HG03432 (cell line): ENCODE results near the gene DLEU7.

ENCODE experiments used
- ATAC-seq: cut with Tn5 transposase; IDR thresholded peaks from one replicate; pipeline ENCODE4 v1.9.1; 2021; ENCODE audit warnings: mild to moderate bottlenecking, moderate library complexity; ENCODE audit not compliant: unreplicated experiment

Gene DLEU7

GRCh38 chr13:50797091-50797490 is 46.4 kb downstream of the DLEU7 start:
- ATAC-seq = no peak

- ATAC-seq = no peak
These were observed 47.0 kb downstream of the DLEU7 start for GRCh38 chr13:50796463-50796862.

DNA sequence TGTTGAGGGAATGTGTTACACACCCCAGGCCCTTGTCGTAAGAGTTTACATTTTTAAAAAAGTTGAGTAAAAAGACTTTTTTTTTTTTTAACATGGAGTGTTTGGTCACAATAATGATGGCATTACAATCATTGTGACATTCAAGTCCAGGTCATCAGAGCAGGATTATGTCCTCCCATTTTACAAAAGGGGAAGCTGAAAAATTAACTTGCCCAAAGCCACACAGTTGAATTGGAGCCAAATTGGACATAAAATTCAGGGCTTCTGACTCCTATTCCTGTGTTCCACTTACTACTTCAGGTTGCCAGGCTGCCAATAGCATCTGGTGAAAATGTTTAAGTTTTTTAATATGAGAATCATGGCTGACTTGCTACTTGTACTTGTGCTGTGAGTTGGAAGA is 49.3 kb downstream of the DLEU7 start:
- ATAC-seq = no peak

GRCh38 chr13:50793026-50793425 is 50.5 kb downstream of the DLEU7 start:
- no peak for ATAC-seq

DNA sequence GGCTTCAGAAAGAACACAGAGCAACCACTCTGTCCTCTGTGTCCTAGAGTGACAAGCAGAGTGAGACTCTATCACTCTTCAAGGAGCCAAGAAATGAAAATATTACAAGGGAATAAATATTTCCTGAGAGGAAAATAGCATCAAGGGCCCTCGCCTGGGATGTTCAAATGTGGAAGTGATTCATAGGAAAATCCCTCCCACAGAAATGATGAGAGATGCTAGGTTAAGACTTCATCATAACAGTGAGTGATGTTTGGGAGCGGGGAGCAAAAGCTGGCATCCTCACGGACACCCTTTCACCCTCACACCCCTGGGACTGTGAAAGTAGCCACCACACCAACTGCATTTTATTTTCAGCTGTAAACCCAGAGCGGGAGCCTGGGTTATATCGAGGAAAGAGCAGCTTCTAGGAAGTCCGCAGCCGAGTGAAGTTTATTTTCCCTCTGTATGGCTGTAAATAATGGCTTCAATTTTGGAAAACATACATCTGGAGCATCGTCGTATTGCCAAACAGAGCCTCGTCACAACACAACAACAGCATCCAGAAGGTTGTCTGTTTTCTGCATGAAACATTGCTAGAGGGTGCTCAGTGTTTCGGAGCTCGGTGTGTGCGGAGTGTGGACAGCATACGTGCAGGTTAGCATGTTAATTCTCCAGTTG is 54.8 kb downstream of the DLEU7 start:
- no peak for ATAC-seq

- no peak for ATAC-seq
These were observed 55.9 kb downstream of the DLEU7 start for GRCh38 chr13:50787316-50788195.

- no peak for ATAC-seq
These were observed 59.7 kb downstream of the DLEU7 start for GRCh38 chr13:50783717-50784290.

DNA sequence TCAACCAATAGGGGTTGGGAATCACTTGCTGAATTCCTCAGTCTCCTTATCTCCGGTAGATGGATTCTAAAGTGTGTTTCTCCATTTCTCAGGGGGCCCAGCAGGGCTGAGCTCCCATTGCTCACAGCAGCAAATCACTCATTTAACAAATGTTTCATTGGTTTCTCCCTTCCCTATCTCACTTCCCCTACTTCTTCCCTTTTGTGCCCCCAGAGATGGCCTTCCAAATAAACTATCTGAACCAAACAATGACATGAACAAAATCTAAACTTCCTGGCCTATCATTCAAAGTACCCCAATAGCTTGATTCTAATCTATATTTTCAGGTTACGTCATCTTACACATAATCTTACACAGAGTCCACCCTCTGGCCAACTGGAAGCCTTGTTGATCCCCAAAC is 60.4 kb downstream of the DLEU7 start:
- no peak for ATAC-seq

DNA sequence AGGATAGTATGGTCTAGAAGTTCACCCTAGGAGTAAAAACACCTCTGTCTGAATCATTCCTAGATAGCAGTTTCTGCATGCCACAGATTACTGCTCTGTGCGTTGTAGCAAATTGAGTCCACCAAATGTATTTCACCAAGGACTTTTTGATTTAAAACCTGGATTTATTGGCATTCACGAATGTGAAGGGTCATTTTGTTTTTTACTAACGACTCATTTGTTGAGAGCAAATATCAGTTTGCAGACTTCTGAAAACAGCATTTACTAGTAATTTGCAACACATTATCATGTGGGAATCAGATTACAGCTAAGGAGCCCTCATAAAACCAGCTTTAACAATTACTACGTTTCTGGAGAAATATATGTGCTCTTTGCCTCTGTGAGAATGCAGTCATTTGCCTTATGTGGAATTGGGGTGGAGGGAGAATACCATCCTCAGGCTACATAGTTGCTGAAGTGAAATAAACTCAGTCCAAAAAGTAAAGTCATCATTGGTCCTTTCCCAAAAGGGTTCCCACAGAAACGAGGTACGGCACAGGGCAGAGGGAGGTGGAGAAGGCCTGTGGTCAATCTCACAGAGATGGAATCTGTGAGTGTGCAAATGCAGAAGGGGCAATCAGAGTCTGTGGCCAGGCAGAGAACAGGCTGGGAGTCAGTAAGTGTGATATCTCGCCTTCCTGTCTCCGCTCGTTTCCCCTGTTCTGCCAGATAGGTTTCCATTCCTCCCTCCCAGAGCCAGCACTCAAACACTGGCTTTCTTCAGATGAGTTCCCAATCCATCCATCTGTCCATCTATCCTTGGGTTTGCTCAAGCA is 63.1 kb downstream of the DLEU7 start:
- no peak for ATAC-seq

- no peak for ATAC-seq
These were observed 63.9 kb downstream of the DLEU7 start for GRCh38 chr13:50779443-50780200.
